Endothelial cell of umbilical vein (primary cell): Measurements from ENCODE around the gene SRA1. TPM values are rescaled to one million over a fixed set of nuclear protein-coding genes. Genes with fewer than 3 reads are reported as not detected.
A peak's percentile ranks its signal among the peaks of the same experiment; 100 is the strongest.

Experiments
- BruUV-seq: library from RNA; stranded (reverse); fragments of 400-500 nt; replicated peaks from 2 replicates; lab custom pipeline; 2021; lab: Mats Ljungman, UMichigan
- CTCF ChIA-PET: fragments of 300-600, 350-600 bp; sonication (Branson Sonifier 250); formaldehyde crosslinking; loops from one replicate; lab custom pipeline; 2021; ENCODE audit warnings: antibody characterized with exemption, inconsistent platforms; lab: Charles Lee
- POLR2A ChIA-PET: fragments of 300-600, 350-600 bp; sonication (Branson Sonifier 250); formaldehyde crosslinking; loops from one replicate; lab custom pipeline; 2021; ENCODE audit warnings: antibody characterized with exemption, inconsistent platforms; lab: Charles Lee
- DNase-seq: peaks from one replicate; pipeline ENCODE4 v3.0.0-alpha.2; 2011; ENCODE audit warnings: low read depth, low spot score
- FAIRE-seq: peaks from 2 replicates; lab custom pipeline; 2011; peaks lifted over from hg19 to GRCh38; lab: Jason Lieb, UNC
- H2AFZ ChIP-seq: 2 replicates; pipeline ENCODE4 v1.6.0; 2012; ENCODE audit warnings: low read depth, low read length, control low read depth, inconsistent platforms
- H3K27ac ChIP-seq: 2 replicates; pipeline ENCODE4 v1.5.1; 2011; ENCODE audit warnings: low read depth, mild to moderate bottlenecking, control low read depth, low read length, moderate library complexity; ENCODE audit not compliant: insufficient read depth
- H3K27me3 ChIP-seq, 2 experiments: 2 replicates each; pipeline versions ENCODE4 v1.6.0 to v1.6.1; 2011; ENCODE audit warnings: low read length in 2 of 2, mixed read lengths in 1 of 2; ENCODE audit not compliant: control insufficient read depth in 2 of 2, insufficient read depth in 2 of 2
- H3K36me3 ChIP-seq, 2 experiments: 2 replicates in 1 of 2; 3 replicates in 1 of 2; pipeline ENCODE4 v1.5.1; 2011; ENCODE audit warnings: low read length in 2 of 2, mild to moderate bottlenecking in 1 of 2, moderate library complexity in 1 of 2; ENCODE audit not compliant: control insufficient read depth in 2 of 2, insufficient read depth in 2 of 2; ENCODE audit errors: extremely low read depth in 1 of 2
- H3K4me1 ChIP-seq: 3 replicates; pipeline ENCODE4 v1.5.1; 2011; ENCODE audit warnings: mild to moderate bottlenecking, low read length; ENCODE audit not compliant: control insufficient read depth, insufficient read depth; ENCODE audit errors: extremely low read depth
- H3K4me2 ChIP-seq: 2 replicates; pipeline ENCODE4 v1.6.1; 2011; ENCODE audit warnings: low read length, control low read depth, mixed read lengths; ENCODE audit not compliant: insufficient read depth
- H3K4me3 ChIP-seq, 3 experiments: fragments of 200-600 bp in 1 of 3; sonication (generic), shearing (Covaris generic) in 1 of 3; replicated peaks in 1 of 3; 2 replicates each; pipeline ENCODE4 v1.5.1; 2011 to 2016; ENCODE audit warnings: control low read depth in 3 of 3, low read length in 3 of 3, mild to moderate bottlenecking in 2 of 3, inconsistent platforms in 1 of 3, low read depth in 1 of 3, moderate library complexity in 1 of 3; ENCODE audit not compliant: insufficient read depth in 1 of 3
- H3K79me2 ChIP-seq: 2 replicates; pipeline ENCODE4 v1.6.0; 2012; ENCODE audit warnings: low read length, inconsistent platforms; ENCODE audit not compliant: control insufficient read depth, insufficient read depth
- H3K9ac ChIP-seq: replicated peaks from 2 replicates; pipeline ENCODE3; 2011; ENCODE audit warnings: low read length, control low read depth; ENCODE audit not compliant: insufficient read depth; ENCODE audit errors: extremely low read depth
- H3K9me1 ChIP-seq: replicated peaks from 3 replicates; pipeline ENCODE4 v1.6.0; 2011; ENCODE audit warnings: mild to moderate bottlenecking, low read length; ENCODE audit not compliant: control insufficient read depth, insufficient read depth; ENCODE audit errors: extremely low read depth
- H3K9me3 ChIP-seq: replicated peaks from 2 replicates; pipeline ENCODE4 v1.5.1; 2012; ENCODE audit warnings: low read length, inconsistent platforms; ENCODE audit not compliant: control insufficient read depth, insufficient read depth
- H4K20me1 ChIP-seq: replicated peaks from 2 replicates; pipeline ENCODE3; 2011; ENCODE audit warnings: mild to moderate bottlenecking, low read length; ENCODE audit not compliant: control insufficient read depth, insufficient read depth; ENCODE audit errors: extremely low read depth
- EZH2 ChIP-seq: IDR thresholded peaks from 2 replicates; pipeline ENCODE4 v1.6.1; 2012; ENCODE audit warnings: borderline replicate concordance, low read depth, mild to moderate bottlenecking, moderate library complexity, low read length, inconsistent platforms; ENCODE audit not compliant: severe bottlenecking
- FOS ChIP-seq: IDR thresholded peaks from 2 replicates; pipeline ENCODE4 v1.6.1; 2011; ENCODE audit warnings: mild to moderate bottlenecking, low read length, moderate library complexity, borderline replicate concordance; ENCODE audit not compliant: insufficient read depth
- GATA2 ChIP-seq: IDR thresholded peaks from 2 replicates; pipeline ENCODE4 v1.7.0; 2011; ENCODE audit warnings: low read depth, mild to moderate bottlenecking, moderate library complexity, mixed read lengths, low read length; ENCODE audit not compliant: insufficient read length, insufficient read depth
- JUN ChIP-seq: IDR thresholded peaks from 2 replicates; pipeline ENCODE4 v1.6.1; 2011; ENCODE audit warnings: borderline replicate concordance, low read depth; ENCODE audit not compliant: insufficient read length, insufficient read depth
- MYC ChIP-seq: IDR thresholded peaks from one replicate; pipeline ENCODE4 v1.6.1; 2011; ENCODE audit warnings: mild to moderate bottlenecking, low read depth, low read length
- POLR2A ChIP-seq: IDR thresholded peaks from 2 replicates; pipeline ENCODE4 v1.6.1; 2012; ENCODE audit warnings: low read depth, mild to moderate bottlenecking, control low read depth, low read length
- POLR2AphosphoS5 ChIP-seq: IDR thresholded peaks from 2 replicates; pipeline ENCODE4 v1.6.1; 2012; ENCODE audit warnings: low read depth, mild to moderate bottlenecking, control low read depth, low read length, moderate library complexity; ENCODE audit not compliant: insufficient read depth
- dilution Hi-C: fragments of 300-500 bp; cut with MboI; formaldehyde crosslinking; loops from one replicate; pipeline ENCODE4 v1.15.0; 2019; ENCODE audit warnings: low sequenced_read_pairs; ENCODE audit not compliant: extremely low pct_ligation_motif_present
- intact Hi-C: fragments of 100-400 bp; cut with micrococcal nuclease; formaldehyde crosslinking; loops from one replicate; pipeline ENCODE4 v1.10.0; 2022
- polyA plus RNA-seq, 4 experiments: library from polyadenylated mRNA; depleted of rRNA in 3 of 4; stranded (reverse) in 3 of 4; unstranded in 1 of 4; fragments of >200 nt; gene quantifications; 2 replicates each; pipeline versions ENCODE4 v1.2.1 to v1.2.3, GENCODE V29; 2011 to 2012; ENCODE audit warnings: missing spikeins in 1 of 4
- total RNA-seq: library from RNA; stranded (reverse); gene quantifications from 2 replicates; pipeline ENCODE4 v1.2.3, GENCODE V29; 2021
- TF ChIP-seq, protein P1 (sequence below): IDR thresholded peaks from 2 replicates; pipeline ENCODE4 v1.6.1; 2011; ENCODE audit not compliant: insufficient read depth, insufficient read length
- TF ChIP-seq, protein P2 (sequence below), 2 donors: IDR thresholded peaks; 1 replicate in 1 of 2; 2 replicates in 1 of 2; pipeline ENCODE4 v1.5.1; 2011; ENCODE audit warnings: low read length in 2 of 2, mild to moderate bottlenecking in 2 of 2, moderate library complexity in 2 of 2, control low read depth in 1 of 2, inconsistent platforms in 1 of 2, low read depth in 1 of 2; ENCODE audit not compliant: insufficient read depth in 1 of 2; ENCODE audit errors: extremely low read depth in 1 of 2

SRA1 gene
- total and polyA plus RNA-seq, 2 donors (not counting 3 experiments of a cell fraction or from before 2014, with no cell fraction given): 17.6 to 19.7 TPM

DNA sequence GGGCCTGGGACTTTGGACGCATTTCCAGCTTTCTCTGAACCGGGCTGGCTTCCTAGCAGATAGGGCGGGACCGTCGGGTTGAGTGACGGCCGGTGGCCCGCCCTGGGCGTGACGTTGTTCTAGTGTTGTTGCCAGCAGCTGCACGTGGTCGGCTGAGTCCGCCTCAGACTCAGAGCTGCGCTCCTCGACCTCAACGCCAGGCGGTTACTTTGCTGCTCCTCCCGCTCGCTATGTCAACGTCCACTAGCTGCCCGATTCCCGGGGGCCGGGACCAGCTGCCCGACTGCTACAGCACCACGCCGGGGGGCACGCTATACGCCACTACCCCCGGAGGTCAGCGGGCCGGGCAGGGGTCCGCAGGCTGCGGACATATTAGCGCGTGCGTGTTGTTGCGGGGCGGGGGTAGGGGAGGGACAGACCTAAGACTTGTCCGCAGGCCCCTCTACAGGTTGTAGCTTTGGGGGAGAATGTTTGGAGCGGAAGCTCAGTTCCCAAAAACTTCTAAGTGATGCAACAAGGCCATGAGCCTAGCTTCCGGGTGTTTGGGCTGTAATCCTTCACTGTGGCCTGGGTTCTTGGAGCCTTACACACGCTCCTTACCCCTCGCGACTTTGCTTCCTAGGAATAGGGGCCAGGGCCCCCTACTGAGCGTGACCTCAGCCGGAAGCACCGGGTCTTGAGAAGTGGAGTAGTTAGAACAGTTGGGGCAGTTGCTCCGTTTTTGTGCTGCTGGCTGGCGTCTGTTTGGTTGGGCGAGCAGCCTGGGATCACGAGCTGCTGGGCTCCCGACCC lies 9.6 kb downstream of the SRA1 start, which contains the start of gene EIF4EBP3:
Gene EIF4EBP3 (plus strand): TSS at position 155 of the 792 bp plus-strand sequence. CDS start 76 bp downstream, at position 231.
- TF ChIP-seq JUN (no peak), MYC (peak; percentile 89), EZH2 (no peak), POLR2A (no peak), GATA2 (no peak), FOS (no peak), POLR2AphosphoS5 (peak; percentile 69)
- TF ChIP-seq, protein P1, sequence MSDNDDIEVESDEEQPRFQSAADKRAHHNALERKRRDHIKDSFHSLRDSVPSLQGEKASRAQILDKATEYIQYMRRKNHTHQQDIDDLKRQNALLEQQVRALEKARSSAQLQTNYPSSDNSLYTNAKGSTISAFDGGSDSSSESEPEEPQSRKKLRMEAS: peak; percentile 99
- TF ChIP-seq, protein P2, sequence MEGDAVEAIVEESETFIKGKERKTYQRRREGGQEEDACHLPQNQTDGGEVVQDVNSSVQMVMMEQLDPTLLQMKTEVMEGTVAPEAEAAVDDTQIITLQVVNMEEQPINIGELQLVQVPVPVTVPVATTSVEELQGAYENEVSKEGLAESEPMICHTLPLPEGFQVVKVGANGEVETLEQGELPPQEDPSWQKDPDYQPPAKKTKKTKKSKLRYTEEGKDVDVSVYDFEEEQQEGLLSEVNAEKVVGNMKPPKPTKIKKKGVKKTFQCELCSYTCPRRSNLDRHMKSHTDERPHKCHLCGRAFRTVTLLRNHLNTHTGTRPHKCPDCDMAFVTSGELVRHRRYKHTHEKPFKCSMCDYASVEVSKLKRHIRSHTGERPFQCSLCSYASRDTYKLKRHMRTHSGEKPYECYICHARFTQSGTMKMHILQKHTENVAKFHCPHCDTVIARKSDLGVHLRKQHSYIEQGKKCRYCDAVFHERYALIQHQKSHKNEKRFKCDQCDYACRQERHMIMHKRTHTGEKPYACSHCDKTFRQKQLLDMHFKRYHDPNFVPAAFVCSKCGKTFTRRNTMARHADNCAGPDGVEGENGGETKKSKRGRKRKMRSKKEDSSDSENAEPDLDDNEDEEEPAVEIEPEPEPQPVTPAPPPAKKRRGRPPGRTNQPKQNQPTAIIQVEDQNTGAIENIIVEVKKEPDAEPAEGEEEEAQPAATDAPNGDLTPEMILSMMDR (IDR thresholded peaks at IDR 0.05; ENCODE audit: extremely low read depth in 1 of 2, insufficient read depth in 1 of 2, low read depth in 1 of 2, low read length in 2 of 2): peak; percentile 45 to 69
- no peaks in the 10 kb centered on the region for H3K79me2 ChIP-seq
- ChIA-PET POLR2A (interaction anchor here (0.7 to 2.6 kb wide), 7 partner anchors 10 to 299 kb away, joined by 3 to 14 read pairs (median 4); partner anchors contain the start of genes ANKHD1, IK, NDUFA2 and SRA1), CTCF (interaction anchor here (1.0 to 3.9 kb wide), 22 partner anchors 11 to 175 kb away, joined by 3 to 50 read pairs (median 6); partner anchors contain the start of genes ANKHD1, APBB3, CD14 and HARS1)
- peaks cover 12 to 13% of the 10 kb centered on the region in 2 experiments for H3K36me3 ChIP-seq
- no peak within 1 kb of the TSS for H3K9ac ChIP-seq
- H3K4me3 ChIP-seq: peak within 1 kb of the TSS in 1 of 3 experiments; percentile 20
- peak within 1 kb of the TSS; percentile 7 for H3K4me2 ChIP-seq
- FAIRE-seq (peak; percentile 99), DNase-seq (peak; percentile 98)
- H3K27ac ChIP-seq: no peak within 1 kb of the TSS
- dilution Hi-C loops: no loop called here
- peaks cover 24% of the 10 kb centered on the region for H3K4me1 ChIP-seq
- H3K27me3 ChIP-seq: no peaks in the 10 kb centered on the region
- no peaks in the 10 kb centered on the region for H3K9me1 ChIP-seq
- H2AFZ ChIP-seq: no peak within 1 kb of the TSS
- H3K9me3 ChIP-seq: no peaks in the 10 kb centered on the region
- H4K20me1 ChIP-seq: no peaks in the 10 kb centered on the region
- no TSS peak for BruUV-seq
- intact Hi-C loops: loop anchor here (1.0 to 2.0 kb wide), 6 partner anchors 10 to 307 kb away; partner anchors contain the start of genes ANKHD1, SRA1 and TMCO6
